Heart left ventricle (tissue), 13 donors: ENCODE data around the gene COPS6.

Experiments
- CTCF ChIP-seq, 12 donors: fragments of 200-600 bp; sonication (generic) in 4 of 12; IDR thresholded peaks; one replicate each; pipeline versions ENCODE4 v1.5.0 to v1.8.0; 2018 to 2022; ENCODE audit warnings: antibody characterized with exemption in 12 of 12, mild to moderate bottlenecking in 5 of 12
- POLR2A ChIP-seq, 2 donors: fragments of 450-650 bp; IDR thresholded peaks; one replicate each; pipeline ENCODE4 v1.6.1; 2017; ENCODE audit warnings: antibody characterized with exemption in 2 of 2, mild to moderate bottlenecking in 2 of 2, moderate library complexity in 2 of 2
- donor health status: ischemic (EF 13 %, LVEDD 7.1; RV severe dilation, severe dysfunction).
- donor health status: DM: no; HTN: yes; CAD: no.
- donor health status: DM: no; HTN: no; CAD: no.
- donor health status: ischemic (EF 25% LVEDD 6.9; RV normal size, moderate dysfunction).
- donor health status: ischemic (EF 25% LVEDD 5.7; RV mildly dilated, moderate dysfunction).
- donor health status: ischemic (EF 35%, LVEDD 5.7; RV mildly dilated, moderate dysfunction).
- donor health status: nonischemic (EF 11% LVEDD 7.7; RV severe dilation, severe dysfunction).
- donor health status: DM: yes; HTN: yes; CAD: no.
- donor health status: PGD.
- donor health status: ischemic (EF 29% LVEDD 5.4; RV normal size, mild dysfunction).
- donor health status: nonischemic (EF 23%, LVEDD 6.1; RV moderate dilation, normal function).

GRCh38 chr7:100065452-100066186, 23.1 kb upstream of the COPS6 start:
- no peak for TF ChIP-seq CTCF (IDR thresholded peaks at IDR 0.05)
- no peak for TF ChIP-seq POLR2A (IDR thresholded peaks at IDR 0.05)
